ENCODE measurements around the gene NEK11. TPM values are rescaled to one million over a fixed set of nuclear protein-coding genes. Genes with fewer than 3 reads are reported as not detected.

Gene NEK11
- total RNA-seq, 1 donor from 2014 or later: 1.3 TPM

GRCh38 chr3:131223373-131224289, 197.0 kb downstream of the NEK11 start:
- DNase-seq: no peak
- intact Hi-C loops (cut with micrococcal nuclease): no loop called here

GRCh38 chr3:131224886-131225550, 198.3 kb downstream of the NEK11 start:
- intact Hi-C loops (cut with micrococcal nuclease): no loop called here

More at GRCh38 chr3:131223373-131224289, 197.0 kb downstream of the NEK11 start:
- H3K36me3 ChIP-seq: no peaks in the 10 kb centered on the region
- H3K27me3 ChIP-seq (ENCODE audit: low read depth): no peaks in the 10 kb centered on the region
- no peaks in the 10 kb centered on the region for H3K9me3 ChIP-seq (replicated peaks)
- no peaks in the 10 kb centered on the region for H3K4me1 ChIP-seq
- no peak overlapping the region for H3K27ac ChIP-seq (replicated peaks)
- H3K4me3 ChIP-seq: no peak overlapping the region
- TF ChIP-seq CTCF (IDR thresholded peaks at IDR 0.05; ENCODE audit: borderline replicate concordance): no peak

GRCh38 chr3:131228522-131228921, 201.8 kb downstream of the NEK11 start:
- Histone ChIP-seq H3K27ac (replicated peaks) (no peak overlapping the region), H3K36me3 (no peaks in the 10 kb centered on the region), H3K27me3 (ENCODE audit: low read depth) (no peaks in the 10 kb centered on the region), H3K4me1 (no peaks in the 10 kb centered on the region), H3K4me3 (no peak overlapping the region), H3K9me3 (replicated peaks) (no peaks in the 10 kb centered on the region)
- TF ChIP-seq CTCF (IDR thresholded peaks at IDR 0.05; ENCODE audit: borderline replicate concordance): no peak
- no peak for DNase-seq
- intact Hi-C loops (cut with micrococcal nuclease): no loop called here

More at GRCh38 chr3:131224886-131225550, 198.3 kb downstream of the NEK11 start:
- no peak for TF ChIP-seq CTCF (IDR thresholded peaks at IDR 0.05; ENCODE audit: borderline replicate concordance)
- no peak overlapping the region for H3K4me3 ChIP-seq
- H3K27me3 ChIP-seq (ENCODE audit: low read depth): no peaks in the 10 kb centered on the region
- no peak for DNase-seq
- no peak overlapping the region for H3K27ac ChIP-seq (replicated peaks)
- H3K4me1 ChIP-seq: no peaks in the 10 kb centered on the region
- no peaks in the 10 kb centered on the region for H3K36me3 ChIP-seq
- H3K9me3 ChIP-seq (replicated peaks): no peaks in the 10 kb centered on the region

- Histone ChIP-seq H3K4me3 (no peak overlapping the region), H3K36me3 (no peaks in the 10 kb centered on the region), H3K9me3 (replicated peaks) (no peaks in the 10 kb centered on the region), H3K27me3 (ENCODE audit: low read depth) (no peaks in the 10 kb centered on the region), H3K27ac (replicated peaks) (no peak overlapping the region), H3K4me1 (no peaks in the 10 kb centered on the region)
- no peak for TF ChIP-seq CTCF (IDR thresholded peaks at IDR 0.05; ENCODE audit: borderline replicate concordance)
- intact Hi-C loops (cut with micrococcal nuclease): no loop called here
- no peak for DNase-seq
These were observed 205.2 kb downstream of the NEK11 start for GRCh38 chr3:131231710-131232389.

- H3K9me3 ChIP-seq (replicated peaks): no peaks in the 10 kb centered on the region
- H3K36me3 ChIP-seq: no peaks in the 10 kb centered on the region
- H3K4me3 ChIP-seq: no peak overlapping the region
- no peak for TF ChIP-seq CTCF (IDR thresholded peaks at IDR 0.05; ENCODE audit: borderline replicate concordance)
- H3K4me1 ChIP-seq: no peaks in the 10 kb centered on the region
- intact Hi-C loops (cut with micrococcal nuclease): no loop called here
- H3K27me3 ChIP-seq (ENCODE audit: low read depth): no peaks in the 10 kb centered on the region
- H3K27ac ChIP-seq (replicated peaks): no peak overlapping the region
- no peak for DNase-seq
These were observed 206.1 kb downstream of the NEK11 start for GRCh38 chr3:131232711-131233267.

Measured in left ventricle myocardium inferior (tissue), 1 donor.